Left lung (tissue), 10 donors: Measurements from ENCODE around the gene ZNF397. TPM values are rescaled to one million over a fixed set of nuclear protein-coding genes. Genes with fewer than 3 reads are reported as not detected.
"Not testable (repeated sequence)": the region's sequence is repeated elsewhere in the genome, so short reads cannot be mapped to it uniquely, and the experiment has no call there.

Experiments used
- ATAC-seq: fragments of 200-7000 bp; cut with Tn5 transposase; one replicate; pipeline ENCODE4 v1.9.1; 2020; ENCODE audit warnings: moderate library complexity
- DNase-seq, 4 donors: peaks; one replicate each; pipeline ENCODE4 v3.0.0-alpha.2; 2013 to 2020
- H3K27ac ChIP-seq, 2 donors: fragments of 200-600 bp; sonication (generic) in 1 of 2; one replicate each; pipeline versions ENCODE4 v1.5.0 to v1.8.0; 2020 to 2021
- H3K27me3 ChIP-seq, 2 donors: fragments of 200-600 bp; sonication (generic) in 1 of 2; one replicate each; pipeline versions ENCODE4 v1.5.0 to v1.8.0; 2020 to 2021
- H3K36me3 ChIP-seq, 2 donors: fragments of 200-600 bp; sonication (generic) in 1 of 2; one replicate each; pipeline versions ENCODE4 v1.5.0 to v1.8.0; 2020 to 2021
- H3K4me1 ChIP-seq, 2 donors: fragments of 200-600 bp; one replicate each; pipeline ENCODE4 v1.8.0; 2021
- H3K4me3 ChIP-seq, 2 donors: fragments of 200-600 bp; sonication (generic) in 1 of 2; one replicate each; pipeline versions ENCODE4 v1.5.0 to v1.8.0; 2020 to 2021; ENCODE audit warnings: mild to moderate bottlenecking in 1 of 2
- H3K9me3 ChIP-seq, 2 donors: fragments of 200-600 bp; sonication (generic) in 1 of 2; one replicate each; pipeline versions ENCODE4 v1.5.0 to v1.8.0; 2020 to 2021
- intact Hi-C, 2 donors: fragments of 100-400 bp; cut with DNase I; formaldehyde crosslinking; loops; one replicate each; pipeline versions ENCODE4 v1.11.2 to v1.14.2; 2022
- polyA plus RNA-seq, 6 donors: library from polyadenylated mRNA; unstranded; fragments of 120-200 nt; gene quantifications; one replicate each; pipeline ENCODE4 v1.2.1, GENCODE V29; 2013; ENCODE audit not compliant: insufficient read length in 6 of 6
- total RNA-seq, 2 donors: library from RNA; stranded (reverse); fragmentation: NEBNext Ultra II Directional; extraction: Animal tissue kit (Norgen Biotek cat#: 25700); gene quantifications; one replicate each; pipeline ENCODE4 v1.2.1, GENCODE V29; 2021
- TF ChIP-seq, protein P1 (sequence below), 2 donors: fragments of 200-600 bp; sonication (generic) in 1 of 2; IDR thresholded peaks; one replicate each; pipeline versions ENCODE4 v1.5.0 to v1.8.0; 2021; ENCODE audit warnings: antibody characterized with exemption in 2 of 2
- donor health status: DM: no; HTN: yes; CAD: no.
- donor health status: DM: no; HTN: no; CAD: no.

ZNF397 gene
- total and polyA plus RNA-seq, 8 donors, result 22.9 to 93.9 (median 79.3) TPM

DNA sequence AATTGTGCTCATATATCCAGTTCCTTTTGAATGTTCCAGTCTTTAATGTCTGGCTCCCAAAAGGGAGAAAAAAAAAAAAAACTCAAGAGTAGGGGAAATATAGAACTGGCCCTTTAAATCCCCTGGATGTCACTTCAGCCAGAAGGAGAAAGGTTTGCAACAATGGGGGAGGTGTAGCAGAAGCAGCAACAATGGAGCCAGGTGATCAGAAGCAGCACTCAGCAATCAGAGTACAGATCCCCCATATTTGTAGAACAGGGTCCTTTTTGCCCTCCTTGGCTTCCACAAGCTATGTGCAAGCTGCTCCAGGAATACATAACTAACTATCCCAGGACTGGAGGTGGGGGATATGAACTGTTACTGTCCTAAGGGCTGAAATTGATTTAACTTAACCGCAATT lies 25.8 kb upstream of the ZNF397 start:
- TF ChIP-seq, protein P1, sequence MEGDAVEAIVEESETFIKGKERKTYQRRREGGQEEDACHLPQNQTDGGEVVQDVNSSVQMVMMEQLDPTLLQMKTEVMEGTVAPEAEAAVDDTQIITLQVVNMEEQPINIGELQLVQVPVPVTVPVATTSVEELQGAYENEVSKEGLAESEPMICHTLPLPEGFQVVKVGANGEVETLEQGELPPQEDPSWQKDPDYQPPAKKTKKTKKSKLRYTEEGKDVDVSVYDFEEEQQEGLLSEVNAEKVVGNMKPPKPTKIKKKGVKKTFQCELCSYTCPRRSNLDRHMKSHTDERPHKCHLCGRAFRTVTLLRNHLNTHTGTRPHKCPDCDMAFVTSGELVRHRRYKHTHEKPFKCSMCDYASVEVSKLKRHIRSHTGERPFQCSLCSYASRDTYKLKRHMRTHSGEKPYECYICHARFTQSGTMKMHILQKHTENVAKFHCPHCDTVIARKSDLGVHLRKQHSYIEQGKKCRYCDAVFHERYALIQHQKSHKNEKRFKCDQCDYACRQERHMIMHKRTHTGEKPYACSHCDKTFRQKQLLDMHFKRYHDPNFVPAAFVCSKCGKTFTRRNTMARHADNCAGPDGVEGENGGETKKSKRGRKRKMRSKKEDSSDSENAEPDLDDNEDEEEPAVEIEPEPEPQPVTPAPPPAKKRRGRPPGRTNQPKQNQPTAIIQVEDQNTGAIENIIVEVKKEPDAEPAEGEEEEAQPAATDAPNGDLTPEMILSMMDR (IDR thresholded peaks at IDR 0.05), result no peak
- no peaks in the 10 kb centered on the region for H3K36me3 ChIP-seq
- H3K27ac ChIP-seq, result no peak overlapping the region
- H3K27me3 ChIP-seq, result no peaks in the 10 kb centered on the region
- H3K4me3 ChIP-seq, result no peak overlapping the region
- DNase-seq (no peak), ATAC-seq (no peak)
- H3K4me1 ChIP-seq, result no peaks in the 10 kb centered on the region
- H3K9me3 ChIP-seq, result no peaks in the 10 kb centered on the region
- intact Hi-C loops, result no loop called here

DNA sequence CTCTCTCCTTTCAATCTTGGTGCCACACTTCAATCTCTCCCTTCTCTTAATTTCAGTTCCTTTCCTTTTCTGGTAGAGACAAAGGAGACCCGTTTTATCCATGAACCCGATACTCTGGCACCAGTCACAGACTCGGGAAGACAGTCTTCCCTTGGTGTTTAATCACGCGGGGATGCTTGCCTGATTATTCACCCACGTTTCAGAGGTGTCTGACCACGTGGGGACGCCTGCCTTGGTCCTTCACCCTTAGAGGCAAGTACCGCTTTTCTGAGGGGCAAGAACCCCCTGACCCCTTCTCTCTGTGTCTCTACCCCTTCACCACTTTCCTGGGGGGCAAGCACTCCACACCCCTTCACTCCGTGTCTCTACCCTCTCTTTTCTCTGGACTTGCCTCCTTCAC lies 24.2 kb upstream of the ZNF397 start:
- H3K9me3 ChIP-seq, DNase-seq, H3K27ac ChIP-seq, H3K36me3 ChIP-seq, intact Hi-C loops, H3K4me3 ChIP-seq, H3K4me1 ChIP-seq, ATAC-seq, H3K27me3 ChIP-seq: not testable (repeated sequence)

DNA sequence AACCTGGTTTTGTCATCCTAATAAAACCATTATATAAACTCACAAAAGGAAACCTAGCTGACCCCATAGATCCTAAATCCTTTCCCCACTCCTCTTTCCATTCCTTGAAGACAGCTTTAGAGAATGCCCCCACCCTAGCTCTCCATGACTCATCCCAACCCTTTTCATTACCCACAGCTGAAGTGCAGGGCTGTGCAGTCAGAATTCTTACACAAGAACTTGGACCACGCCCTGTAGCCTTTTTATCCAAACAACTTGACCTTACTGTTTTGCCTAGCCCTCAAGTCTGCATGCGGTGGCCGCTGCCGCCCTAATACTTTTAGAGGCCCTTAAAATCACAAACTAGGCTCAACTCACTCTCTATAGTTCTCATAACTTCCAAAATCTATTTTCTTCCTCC lies 21.5 kb upstream of the ZNF397 start:
- H3K27me3 ChIP-seq, result not testable (repeated sequence)

GRCh38 chr18:35220424-35220823 lies 20.4 kb upstream of the ZNF397 start:
- no peak overlapping the region for H3K4me3 ChIP-seq
- intact Hi-C loops, result no loop called here
- ATAC-seq, result peak; percentile 56
- H3K9me3 ChIP-seq, result no peaks in the 10 kb centered on the region
- DNase-seq, result no peak
- H3K27me3 ChIP-seq, result no peaks in the 10 kb centered on the region
- no peaks in the 10 kb centered on the region for H3K36me3 ChIP-seq
- H3K4me1 ChIP-seq, result no peaks in the 10 kb centered on the region
- no peak overlapping the region for H3K27ac ChIP-seq
- TF ChIP-seq, protein P1 (IDR thresholded peaks at IDR 0.05), result no peak

More for the DNA sequence above, 21.5 kb upstream of the ZNF397 start:
- H3K4me3 ChIP-seq, H3K36me3 ChIP-seq, intact Hi-C loops, H3K9me3 ChIP-seq, H3K4me1 ChIP-seq, DNase-seq, H3K27ac ChIP-seq, ATAC-seq: not testable (repeated sequence)

DNA sequence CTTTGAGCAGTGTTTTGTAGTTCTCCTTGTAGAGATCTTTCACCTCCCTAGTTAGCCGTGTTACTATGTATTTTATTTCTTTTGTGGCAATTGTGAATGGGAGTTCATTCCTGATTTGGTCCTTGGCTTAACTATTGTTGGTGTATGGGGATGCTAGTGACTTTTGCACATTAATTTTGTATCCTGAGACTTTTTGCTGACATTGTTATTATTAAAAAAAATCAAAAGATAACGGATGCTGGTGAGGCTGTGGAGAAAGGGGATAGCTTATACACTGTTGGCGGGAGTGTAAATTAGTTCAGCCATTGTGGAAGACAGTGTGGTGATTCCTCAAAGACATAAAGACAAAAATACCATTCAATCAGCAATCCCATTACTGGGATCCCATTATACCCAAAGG lies 17.0 kb upstream of the ZNF397 start:
- ATAC-seq (no peak), DNase-seq (no peak)
- H3K4me1 ChIP-seq, result no peaks in the 10 kb centered on the region
- no peaks in the 10 kb centered on the region for H3K27me3 ChIP-seq
- no peak overlapping the region for H3K27ac ChIP-seq
- intact Hi-C loops, result no loop called here
- H3K9me3 ChIP-seq, result no peaks in the 10 kb centered on the region
- TF ChIP-seq, protein P1 (IDR thresholded peaks at IDR 0.05), result no peak
- no peaks in the 10 kb centered on the region for H3K36me3 ChIP-seq
- no peak overlapping the region for H3K4me3 ChIP-seq

DNA sequence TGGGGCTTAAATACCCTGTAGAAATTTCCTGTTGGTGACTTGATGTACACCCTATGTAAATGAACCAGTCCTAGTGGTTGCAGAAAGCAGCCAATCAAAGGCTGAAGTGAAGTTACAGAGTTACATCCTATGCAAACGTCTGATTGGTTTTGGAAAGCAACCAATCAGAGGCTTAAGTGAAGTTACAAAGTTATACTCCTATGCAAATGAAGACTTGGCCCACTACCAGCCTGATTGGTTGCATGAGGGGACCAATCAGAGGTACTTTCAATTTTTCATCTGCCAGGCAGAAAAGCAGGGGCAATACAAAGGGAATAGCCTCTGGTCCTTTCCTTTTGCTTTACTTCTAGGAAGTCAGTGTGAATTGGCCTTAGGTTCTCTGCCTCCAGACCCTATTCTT lies 13.6 kb upstream of the ZNF397 start:
- Histone ChIP-seq H3K4me3 (no peak overlapping the region), H3K27me3 (no peaks in the 10 kb centered on the region), H3K9me3 (no peaks in the 10 kb centered on the region), H3K4me1 (no peaks in the 10 kb centered on the region), H3K36me3 (no peaks in the 10 kb centered on the region), H3K27ac (no peak overlapping the region)
- ATAC-seq (no peak), DNase-seq (no peak)
- intact Hi-C loops, result no loop called here
- TF ChIP-seq, protein P1 (IDR thresholded peaks at IDR 0.05), result no peak
